ENCODE results near the gene TRAIP.

Gene TRAIP

DNA sequence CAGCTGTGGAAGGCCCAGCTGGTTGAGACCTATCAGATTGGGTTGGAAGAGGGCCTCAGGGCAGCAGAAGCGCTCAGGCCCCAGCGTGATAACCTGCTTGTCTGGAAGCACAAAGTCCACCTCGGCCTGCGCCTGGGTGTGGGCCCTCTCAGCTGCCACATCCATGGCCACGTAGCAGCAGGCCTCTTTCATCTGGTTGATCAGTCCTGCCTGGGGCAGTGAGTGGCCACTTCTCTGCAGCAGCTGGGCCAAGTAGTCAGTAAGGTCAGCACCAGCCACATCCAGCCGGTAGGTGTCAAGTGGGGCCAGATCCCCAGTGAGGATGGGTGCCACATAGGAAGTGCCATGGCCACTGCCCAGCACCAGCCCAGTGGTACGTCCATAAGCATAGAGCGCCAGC, 17.3 kb upstream of the TRAIP start:
- no peak for DNase-seq (ENCODE audit: low read depth)

DNA sequence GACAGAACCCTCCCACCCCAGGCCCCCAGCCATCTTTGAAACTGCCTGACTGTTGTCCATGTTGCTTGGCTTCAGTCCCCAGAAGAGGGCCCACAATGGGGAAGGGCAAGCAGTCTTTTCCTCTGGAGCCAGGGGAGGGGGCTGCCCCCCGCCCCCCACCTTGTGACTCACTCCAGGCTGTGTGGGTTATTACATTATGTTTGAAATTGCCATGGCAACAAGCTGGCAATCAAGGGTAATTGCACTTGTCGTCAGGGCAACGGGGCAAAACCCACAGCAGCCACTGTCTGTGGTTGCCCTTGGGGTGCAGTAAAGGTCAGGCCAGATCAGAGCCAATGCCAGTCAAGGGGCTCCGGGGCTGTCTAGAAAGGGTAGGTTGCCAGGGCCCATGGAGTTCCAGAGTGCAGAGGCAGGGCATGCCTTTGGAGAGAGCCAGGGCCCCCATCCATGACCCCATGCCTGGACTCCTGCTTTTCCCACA, 16.5 kb upstream of the TRAIP start:
- DNase-seq (ENCODE audit: low read depth): no peak

DNA sequence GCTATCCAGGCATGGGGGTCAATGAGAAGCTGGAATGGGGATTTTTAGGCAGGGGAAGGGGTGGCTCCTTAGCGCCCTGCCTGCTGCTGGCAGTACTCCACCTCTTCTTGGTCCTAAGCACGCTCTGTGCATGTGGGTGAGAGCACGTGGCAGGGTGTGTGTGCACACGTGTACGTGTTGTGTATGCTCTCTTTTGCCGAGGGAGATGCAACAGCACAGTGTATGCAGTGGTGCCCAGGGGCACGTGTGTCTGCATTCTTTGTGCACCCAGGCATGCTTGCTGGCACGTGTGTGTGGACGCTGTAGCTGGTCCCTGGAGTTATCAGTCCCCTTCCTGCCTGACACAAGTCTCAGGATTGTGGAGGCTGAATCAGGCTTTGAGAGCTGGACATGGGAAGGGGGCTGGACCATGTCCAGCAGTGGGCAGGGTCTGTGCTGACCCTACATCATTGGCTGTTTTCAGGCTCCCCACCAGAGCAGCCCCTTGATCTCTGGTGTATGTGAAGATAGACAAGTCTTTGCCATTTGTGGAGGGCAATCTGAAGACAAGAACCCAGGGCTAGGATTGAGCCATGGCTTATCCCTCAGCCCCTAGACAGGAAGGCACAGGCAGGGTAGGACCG, 15.3 kb upstream of the TRAIP start:
- no peak for DNase-seq (ENCODE audit: low read depth)

DNA sequence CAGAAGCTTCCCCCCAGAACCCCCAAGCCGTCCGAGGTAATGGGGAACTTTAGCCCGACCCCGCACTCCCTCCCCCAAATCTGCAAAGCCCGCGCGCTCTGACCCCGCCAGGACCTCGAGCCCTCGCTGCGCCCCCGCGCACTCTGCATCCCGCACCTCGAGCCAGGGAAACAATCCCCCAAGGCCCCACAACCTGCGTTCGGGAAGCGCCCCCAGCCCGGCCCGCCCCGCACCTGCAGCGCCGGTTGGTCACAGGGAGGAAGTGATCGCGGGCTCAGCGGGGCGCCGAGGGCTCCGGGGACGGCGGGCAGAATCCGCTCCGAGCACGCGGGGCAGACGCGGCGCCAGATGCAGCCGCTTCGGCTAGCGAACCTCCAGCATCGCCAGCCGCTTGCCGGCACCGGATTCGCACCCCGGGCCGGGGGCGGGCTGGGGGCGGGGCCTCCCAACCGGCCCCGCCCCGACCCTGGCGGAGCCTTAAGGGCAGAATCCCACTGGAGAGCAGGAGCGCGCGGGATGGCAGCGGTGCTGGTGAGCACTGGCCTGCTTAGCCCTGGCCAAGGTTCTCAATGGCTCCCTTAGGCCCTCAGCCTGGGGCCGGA, 13.3 kb upstream of the TRAIP start, which contains the start of gene CAMKV:
CAMKV (minus strand) TSS at position 382 of the 602 bp plus-strand sequence. CDS start 7,518 bp downstream, outside the sequence.
- DNase-seq (ENCODE audit: low read depth): no peak

DNA sequence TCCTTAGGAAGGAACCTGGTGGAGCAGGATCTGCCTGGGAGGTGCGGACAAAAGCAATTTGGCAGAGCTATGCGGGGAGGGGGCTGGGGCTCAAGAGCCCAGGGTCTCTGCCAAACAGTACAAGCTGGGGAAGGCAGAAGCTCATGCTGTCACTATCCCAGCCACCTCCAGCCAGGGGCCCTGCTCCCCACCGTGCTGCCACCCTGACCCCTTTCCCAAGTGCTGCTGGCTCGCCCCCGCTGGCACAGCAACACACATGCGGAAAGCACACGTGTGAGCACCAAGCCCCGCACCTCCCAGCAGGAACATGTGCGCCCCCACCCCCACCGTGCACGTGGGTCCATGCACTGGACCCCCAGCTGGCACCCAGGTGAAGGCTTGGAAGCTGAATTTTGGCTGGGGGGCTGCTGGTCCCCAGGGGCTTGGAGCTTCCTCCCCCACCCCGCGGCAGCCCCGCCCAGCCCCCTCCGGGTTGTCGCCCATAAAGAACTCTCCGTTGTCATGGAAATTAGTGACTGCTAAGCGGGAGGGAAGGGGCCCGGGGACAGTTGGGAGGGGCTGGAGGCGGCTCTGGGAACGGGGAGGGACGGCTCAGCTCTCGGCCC, 12.6 kb upstream of the TRAIP start:
- DNase-seq (ENCODE audit: low read depth): no peak

DNA sequence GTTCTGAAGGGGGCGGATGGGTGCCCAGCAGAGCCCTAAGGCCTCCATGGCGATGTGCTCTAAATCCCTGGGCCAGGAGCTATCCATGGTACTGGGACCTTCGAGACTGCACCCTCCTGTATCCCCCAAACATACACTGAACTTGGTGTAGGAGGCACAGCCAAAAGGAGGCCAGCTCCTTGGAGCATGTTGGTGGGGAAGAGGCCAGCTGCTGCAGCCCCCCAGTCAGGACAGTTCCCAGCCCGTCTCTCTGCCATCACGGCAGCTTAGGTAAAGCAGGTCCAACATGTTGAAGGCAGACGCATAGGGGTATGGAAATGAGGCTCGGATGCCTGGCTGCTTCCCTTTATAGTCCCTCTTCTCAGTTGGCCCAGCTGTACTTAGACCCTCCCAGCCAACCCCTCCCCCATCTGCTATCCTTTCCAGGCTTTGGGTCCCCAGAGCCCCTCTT, 11.5 kb upstream of the TRAIP start:
- peak; percentile 29 for DNase-seq (ENCODE audit: low read depth)

DNA sequence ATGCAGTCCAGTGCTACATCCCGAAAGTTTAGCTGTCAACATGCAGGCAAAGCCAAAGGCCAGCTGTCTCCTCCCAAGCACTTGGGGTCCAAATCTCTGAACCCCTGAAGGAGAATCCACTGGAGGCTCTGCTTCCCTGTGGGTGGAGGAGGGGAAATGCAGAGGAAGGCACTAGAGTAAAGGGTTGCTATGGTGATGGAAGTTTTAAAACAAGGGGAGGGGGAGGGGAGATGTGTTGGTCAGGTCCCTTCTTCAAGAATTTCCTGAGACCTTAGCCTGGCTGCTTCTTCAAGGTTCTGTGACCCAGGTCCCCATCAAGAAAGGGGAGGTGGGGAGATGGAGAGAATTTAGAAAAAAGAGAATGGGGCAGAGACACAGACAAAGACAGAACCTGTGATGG, 11.0 kb upstream of the TRAIP start:
- no peak for DNase-seq (ENCODE audit: low read depth)

DNA sequence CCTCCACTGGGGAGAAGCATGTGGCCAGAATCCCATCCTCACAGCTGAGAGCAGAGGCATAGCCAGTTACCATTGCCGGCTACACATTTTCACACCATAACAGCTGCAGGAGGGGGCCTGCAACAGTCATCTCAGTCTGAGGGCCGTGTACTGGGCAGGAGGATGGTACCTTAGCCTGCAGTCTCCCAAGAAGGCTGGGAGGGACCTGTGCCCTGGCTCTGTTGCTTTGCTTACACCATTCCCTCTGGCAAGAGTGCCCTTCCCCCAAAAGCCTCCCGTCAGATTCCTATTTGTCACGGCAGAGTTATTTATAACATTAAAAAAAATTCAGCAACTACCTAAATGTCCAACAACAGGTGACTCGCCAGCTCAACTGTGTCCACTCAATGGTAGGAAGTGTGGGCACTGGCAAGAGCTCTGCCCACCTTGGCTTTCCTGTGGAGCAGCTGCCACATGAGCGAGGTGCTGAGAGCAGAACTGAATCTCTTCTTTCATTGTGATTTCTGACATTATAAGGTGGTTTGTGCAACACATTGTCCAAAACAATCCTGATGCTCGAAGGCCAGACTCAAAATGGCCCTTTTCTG, 8.9 kb upstream of the TRAIP start:
- DNase-seq (ENCODE audit: low read depth): no peak

DNA sequence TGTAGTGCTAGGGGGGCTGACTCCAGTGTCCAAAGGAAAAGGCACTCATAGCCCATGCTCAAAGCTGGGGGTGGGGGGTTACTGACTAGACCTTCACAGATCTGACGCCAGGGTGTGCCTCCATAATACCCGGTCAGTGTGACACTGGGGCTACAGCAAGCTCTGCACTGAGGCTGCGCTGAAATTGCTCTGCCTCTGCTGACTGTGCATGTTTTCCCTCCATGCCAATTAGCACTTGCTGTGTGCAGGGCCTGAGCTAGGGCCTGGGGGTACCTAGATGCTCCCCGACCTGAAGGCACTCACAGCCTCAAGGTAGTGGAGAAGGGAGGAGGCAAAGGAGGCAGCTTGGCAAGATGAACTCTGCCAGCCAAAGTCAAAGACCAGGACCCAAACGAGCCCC, 8.1 kb upstream of the TRAIP start:
- DNase-seq (ENCODE audit: low read depth): no peak

DNA sequence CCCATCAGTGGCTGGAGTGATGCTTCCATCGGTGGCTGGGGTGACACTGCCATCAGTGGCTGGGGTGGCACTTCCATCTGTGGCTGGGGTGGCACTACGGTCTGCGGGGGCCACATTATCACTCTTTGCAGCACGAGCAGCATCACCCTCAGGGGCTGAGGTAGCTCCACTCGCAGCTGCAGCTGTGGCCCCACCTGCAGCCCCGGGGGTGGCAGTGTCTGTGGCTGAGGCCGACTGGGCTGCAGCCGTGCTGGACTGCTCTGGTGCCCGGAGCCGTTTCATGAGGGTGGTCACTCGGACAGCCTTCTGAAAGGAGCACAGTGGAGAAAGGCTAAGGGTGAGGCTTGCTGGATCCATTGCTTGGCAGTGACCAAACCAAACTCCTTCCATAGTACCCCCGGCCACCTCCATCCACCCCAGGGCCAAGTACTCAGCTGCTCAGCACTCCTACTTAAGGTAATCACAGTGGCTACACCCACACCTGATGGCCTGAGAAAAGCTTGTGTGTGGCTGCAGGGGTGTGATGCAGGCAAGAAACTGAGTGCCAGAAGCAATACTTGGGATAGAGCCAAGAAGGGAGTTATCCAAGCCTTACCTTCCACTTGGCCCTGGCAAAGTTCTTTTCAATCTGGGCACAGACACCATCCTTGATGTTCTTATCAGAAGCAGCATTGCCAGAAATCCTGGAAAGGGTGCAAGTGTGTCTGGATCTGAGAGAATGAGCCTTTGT, 3.4 kb upstream of the TRAIP start:
- DNase-seq (ENCODE audit: low read depth): no peak

DNA sequence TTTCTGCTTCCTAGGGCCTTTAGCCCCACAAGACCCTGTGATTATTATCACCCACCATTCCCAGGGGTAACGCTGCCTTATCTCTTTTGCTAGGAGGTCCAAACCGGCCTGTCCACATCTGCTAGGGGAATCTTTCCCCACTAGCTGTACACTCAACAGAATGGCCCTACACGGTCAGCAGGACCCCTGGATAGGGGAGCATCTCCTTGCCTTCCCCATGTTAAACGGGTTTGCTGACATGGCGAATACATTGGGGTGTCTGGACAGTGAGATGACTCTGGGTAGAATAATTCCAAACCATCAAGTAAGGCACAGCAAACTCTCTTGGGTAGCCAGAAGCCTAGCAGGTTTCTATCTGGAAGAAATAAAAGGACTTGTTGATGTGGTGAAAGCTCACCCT, 702 bp downstream of the TRAIP start:
- DNase-seq (ENCODE audit: low read depth): no peak

DNA sequence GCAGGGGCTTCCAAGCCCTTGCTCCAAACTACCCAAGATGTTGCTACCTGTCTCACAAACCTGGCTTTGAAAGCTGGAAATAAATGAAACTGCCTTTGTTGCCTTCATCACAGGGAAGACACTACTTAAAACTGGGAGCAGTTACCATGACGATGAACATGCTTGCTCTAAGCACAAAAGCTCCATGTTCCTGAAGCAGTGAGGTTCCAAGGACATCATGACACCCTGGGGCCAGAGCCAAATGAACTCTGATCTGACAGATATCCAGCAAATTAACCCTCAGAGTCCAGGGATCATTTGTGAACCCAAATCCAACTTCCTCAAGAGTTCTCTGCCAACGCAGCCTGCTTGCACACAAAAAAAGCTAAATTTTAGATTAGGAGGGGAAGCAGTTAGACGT, 10.7 kb downstream of the TRAIP start:
- no peak for DNase-seq (ENCODE audit: low read depth)

DNA sequence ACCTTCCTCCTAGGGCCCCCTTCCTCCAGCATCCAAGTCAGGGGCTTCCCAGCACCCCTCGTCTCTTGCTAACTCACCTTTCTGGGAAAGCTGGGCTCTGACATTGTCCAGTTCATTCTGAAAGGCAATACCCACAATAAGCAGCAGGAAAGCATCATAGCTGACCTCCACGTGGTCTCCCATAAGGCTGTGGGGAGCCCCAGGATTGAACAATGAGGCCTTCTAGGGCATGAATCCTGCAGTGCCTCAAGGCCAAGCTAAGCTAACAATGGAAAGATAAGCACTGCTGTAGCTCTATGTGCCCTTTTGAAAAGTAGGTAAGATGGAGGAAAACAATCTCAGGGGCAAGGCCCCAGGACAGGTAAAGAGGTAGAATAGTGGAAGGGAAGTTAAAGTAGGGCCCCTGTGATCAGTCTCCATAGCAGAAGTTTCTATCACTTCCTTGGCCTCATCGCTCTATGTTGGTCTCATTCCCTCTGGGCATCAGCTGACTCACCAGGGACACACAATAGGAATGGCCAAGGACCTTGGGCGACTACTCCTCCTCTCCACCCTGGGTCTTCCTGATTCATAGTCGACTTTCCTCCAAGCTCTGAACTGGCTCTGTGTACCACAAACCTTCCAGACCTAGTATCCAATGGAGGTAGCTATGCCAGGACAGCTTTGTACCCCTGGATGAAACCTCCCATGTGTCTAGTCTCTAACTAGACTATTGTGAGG, 11.7 kb downstream of the TRAIP start:
- no peak for DNase-seq (ENCODE audit: low read depth)

DNA sequence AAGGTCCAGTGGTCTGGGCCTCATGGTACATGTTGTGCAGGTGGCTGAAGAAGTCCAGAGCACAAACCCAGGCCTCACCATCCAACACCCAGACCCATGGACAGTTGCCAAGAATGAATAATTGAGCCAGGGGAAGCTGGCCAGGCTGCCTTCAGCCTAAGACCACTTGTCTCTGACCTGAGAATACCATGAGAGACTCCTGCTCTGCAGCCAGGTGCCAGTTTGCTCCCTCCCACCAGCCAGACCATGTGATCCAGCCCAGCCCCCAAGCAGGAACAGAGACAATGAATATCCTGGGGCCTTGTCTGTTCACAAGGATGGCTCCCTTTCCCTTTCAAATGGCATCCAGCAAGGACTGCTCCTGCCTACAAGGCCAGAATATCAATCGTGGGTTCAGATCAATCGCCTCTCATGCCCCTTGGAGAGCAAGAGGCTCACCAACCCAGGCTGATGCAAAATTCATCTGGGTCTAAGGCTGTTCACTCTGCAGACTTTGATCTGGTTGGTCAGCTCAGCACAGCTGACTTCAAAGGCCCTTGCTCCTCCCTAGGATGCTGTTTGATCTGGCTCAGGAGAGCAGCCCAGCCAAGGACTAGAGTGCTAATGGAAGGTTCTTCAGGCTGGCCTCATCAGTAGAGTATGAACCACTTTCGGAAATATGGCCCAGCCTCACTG, 13.4 kb downstream of the TRAIP start:
- DNase-seq (ENCODE audit: low read depth): no peak

DNA sequence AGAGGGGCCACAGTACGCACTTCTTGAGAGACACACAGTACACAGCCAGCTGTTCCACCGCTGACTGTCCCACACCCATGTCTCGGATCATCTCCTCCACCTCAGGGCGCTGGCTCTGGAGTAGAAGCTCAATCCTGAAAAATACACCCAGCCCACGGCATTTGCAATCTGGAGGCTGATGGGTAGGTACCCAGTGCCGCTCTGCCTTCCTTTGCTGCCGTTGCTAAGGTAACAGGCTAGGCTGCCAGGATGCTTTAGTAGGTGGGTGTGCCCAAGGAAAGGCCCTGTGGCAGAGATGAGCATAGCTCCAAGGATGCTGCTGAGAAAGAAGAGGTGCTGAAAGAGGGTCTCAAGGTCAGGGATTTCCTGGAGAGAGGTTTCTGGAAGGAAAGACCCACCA, 14.6 kb downstream of the TRAIP start:
- no peak for DNase-seq (ENCODE audit: low read depth)

DNA sequence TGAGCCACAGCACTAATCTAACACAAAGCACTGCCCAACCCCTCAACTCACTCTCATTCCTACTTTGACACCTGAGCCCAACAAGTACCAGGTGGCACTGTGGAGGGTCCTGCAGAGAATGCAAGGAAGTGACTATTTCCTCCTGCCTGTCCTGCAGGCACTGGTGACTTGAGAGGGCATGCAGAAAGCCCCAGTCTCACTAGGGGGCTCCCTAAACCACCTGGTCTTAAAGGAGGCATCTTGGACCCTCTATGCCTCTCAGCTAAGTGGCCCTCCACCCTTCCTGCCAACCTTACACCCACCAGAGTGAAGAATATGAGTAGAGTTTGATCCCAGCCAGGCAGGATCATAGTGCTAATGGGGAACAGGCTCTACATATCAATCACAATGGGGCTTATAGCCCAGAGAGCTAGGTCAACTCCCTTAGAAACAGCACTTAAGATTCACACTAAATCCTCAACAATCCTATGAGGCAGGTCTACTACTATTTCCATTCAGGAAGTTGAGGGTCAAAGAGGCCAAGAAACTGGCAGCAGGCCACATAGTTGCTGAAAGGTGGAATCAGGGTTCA, 15.2 kb downstream of the TRAIP start:
- peak; percentile 12 for DNase-seq (ENCODE audit: low read depth)

DNA sequence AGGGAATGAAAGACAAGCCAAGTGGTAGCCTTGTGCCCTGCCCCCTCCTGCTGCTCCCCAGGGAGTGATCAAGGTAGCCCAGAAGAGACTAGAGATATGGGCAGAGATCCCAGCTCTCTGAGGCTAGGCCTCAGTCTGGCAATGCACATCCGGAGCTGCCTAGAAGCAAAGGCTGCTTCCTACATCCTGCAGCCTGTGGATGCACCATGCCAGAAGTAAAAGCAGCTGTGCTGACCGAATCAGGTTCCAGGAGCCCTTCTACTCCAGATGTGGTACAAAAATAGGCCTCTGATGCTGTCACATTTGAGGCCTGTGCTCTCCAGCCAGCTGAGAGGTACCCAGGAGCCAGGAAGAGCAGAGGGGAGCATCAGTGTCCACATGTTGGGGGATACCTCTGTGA, 16.0 kb downstream of the TRAIP start:
- DNase-seq (ENCODE audit: low read depth): no peak

DNA sequence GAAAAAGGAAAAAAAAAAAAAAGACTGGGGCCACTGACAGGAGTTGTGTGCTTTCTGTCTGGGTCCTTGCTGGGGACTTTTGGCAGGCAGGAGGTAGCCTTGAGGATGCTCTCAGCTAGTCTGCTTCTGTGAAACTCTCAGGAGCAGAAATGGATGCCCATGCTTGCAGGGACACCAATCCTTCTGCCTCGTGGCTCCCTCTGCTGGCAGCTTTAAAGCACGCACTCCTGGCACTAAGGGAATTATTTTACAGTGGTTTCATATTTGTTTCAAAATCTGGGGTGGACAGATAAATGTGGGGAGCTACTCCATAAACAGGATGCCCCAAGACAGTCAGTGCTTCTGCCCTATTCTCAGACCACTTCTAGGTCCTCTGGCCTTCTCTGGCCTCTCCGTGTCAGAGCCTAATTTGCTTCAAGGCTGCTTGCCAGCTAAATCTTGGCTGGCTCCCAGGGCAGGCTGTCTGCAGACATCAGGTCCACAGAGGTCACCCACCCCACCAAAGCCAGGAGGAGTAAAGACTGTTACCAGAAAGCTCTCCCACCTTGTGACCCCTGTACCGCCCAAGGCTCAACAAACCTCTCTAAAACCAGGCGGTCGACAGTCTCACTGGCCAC, 17.1 kb downstream of the TRAIP start:
- DNase-seq (ENCODE audit: low read depth): peak; percentile 71

DNA sequence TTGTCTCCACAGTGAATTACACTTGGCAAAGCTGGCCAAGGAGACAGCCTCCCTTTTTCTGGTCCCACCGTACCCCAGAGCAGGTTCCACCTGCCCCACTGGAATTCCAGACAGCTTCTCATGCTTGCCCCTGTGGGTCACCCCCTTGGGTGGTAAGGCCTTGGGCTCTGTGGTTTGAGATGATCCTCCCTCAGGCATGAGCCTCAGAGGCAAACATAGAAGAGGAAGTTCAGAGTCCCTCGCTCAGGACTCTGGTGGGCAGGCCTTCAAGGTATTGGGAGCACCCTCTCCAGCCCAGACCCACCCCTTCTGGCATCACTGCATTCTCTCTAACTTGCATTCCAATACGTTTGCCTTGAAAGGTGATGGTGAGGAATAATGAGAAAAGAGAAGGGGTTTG, 25.0 kb downstream of the TRAIP start:
- DNase-seq (ENCODE audit: low read depth): no peak

DNA sequence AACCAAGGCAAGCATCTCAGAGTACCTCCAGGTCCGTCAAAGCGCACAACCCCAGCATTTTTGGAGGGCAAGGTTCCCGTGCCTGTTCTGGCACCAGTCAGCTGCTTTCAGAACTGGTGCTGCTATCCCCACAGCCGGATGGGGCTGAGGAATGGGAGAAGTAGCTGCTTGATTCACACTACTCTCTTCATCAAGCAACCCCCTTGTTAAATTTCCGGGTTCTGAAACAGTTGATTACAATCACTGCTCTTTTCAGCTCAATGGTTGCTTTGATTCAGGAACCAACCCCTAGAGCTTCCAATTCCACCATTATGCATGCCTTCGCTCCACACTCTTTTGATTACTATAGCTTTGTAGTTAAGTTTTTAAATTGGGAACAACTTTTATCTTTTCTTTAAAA, 30.3 kb downstream of the TRAIP start:
- DNase-seq (ENCODE audit: low read depth): no peak

Measured in iris pigment epithelial cell (primary cell).